Mammary epithelial cell (primary cell): ENCODE data around the gene TAOK1.

Experiments used
- CTCF ChIP-seq, 2 donors: IDR thresholded peaks in 1 of 2; conservative IDR thresholded peaks in 1 of 2; 2 replicates each; pipeline ENCODE4 v1.5.1; 2011 to 2012; ENCODE audit warnings: inconsistent platforms in 2 of 2, low read length in 2 of 2, mild to moderate bottlenecking in 2 of 2, control low read depth in 1 of 2, low read depth in 1 of 2; ENCODE audit not compliant: insufficient read depth in 1 of 2; ENCODE audit errors: extremely low read depth in 1 of 2
- EZH2 ChIP-seq: IDR thresholded peaks from 2 replicates; pipeline ENCODE4 v1.6.1; 2012; ENCODE audit warnings: low read length, inconsistent platforms, borderline replicate concordance

DNA sequence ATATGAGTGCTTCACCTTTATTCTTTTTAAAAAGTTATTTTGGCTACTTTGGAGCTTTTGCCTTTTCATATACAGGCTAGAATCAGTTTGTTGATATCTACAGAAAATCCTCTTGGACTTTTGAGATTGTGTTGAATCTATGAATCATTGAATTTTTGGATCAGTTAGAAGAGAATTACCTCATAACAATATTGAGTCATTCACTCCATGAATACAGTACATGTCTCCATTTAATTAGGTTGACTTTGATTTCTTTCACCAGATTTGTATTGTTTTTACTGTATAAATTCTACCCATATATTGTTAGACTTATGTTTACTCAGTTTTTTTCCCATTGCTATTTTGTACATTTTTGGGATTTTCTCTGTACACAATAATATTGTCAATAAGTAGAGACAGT, 54.4 kb downstream of the TAOK1 start:
- TF ChIP-seq EZH2 (no peak), CTCF (conservative IDR thresholded peaks at IDR 0.05 in 1 of 2, IDR thresholded peaks at IDR 0.05 in 1 of 2; ENCODE audit: extremely low read depth in 1 of 2, insufficient read depth in 1 of 2, low read depth in 1 of 2, low read length in 2 of 2) (no peak)
